ENCODE data around the gene IP6K2. TPM values are rescaled to one million over a fixed set of nuclear protein-coding genes. Genes with fewer than 3 reads are reported as not detected.
"Not testable (repeated sequence)": the region's sequence is repeated elsewhere in the genome, so short reads cannot be mapped to it uniquely, and the experiment has no call there.

IP6K2 gene
- total and polyA plus RNA-seq, 12 donors, result 44.9 to 185 (median 106) TPM

GRCh38 chr3:48727511-48727910 lies 10.5 kb upstream of the IP6K2 start:
- Histone ChIP-seq H3K36me3 (replicated peaks in 1 of 2) (no peaks in the 10 kb centered on the region), H3K27ac (no peak overlapping the region), H3K9me3 (replicated peaks in 1 of 3) (no peaks in the 10 kb centered on the region), H3K4me3 (no peak overlapping the region), H3K27me3 (no peaks in the 10 kb centered on the region), H3K4me1 (replicated peaks in 1 of 2) (no peaks in the 10 kb centered on the region)
- WGBS, 4 donors, result 93 to 96% (median 93%) methylated on average over 3 to 8 of the region's 8 CpGs
- TF ChIP-seq CTCF (IDR thresholded peaks at IDR 0.05), result no peak
- TF ChIP-seq POLR2A (IDR thresholded peaks at IDR 0.05), result no peak
- intact Hi-C loops (cut with DNase I), result no loop called here
- no peak for DNase-seq

- H3K27me3 ChIP-seq; H3K4me1 ChIP-seq (replicated peaks in 1 of 2); H3K36me3 ChIP-seq (replicated peaks in 1 of 2); DNase-seq; H3K9me3 ChIP-seq (replicated peaks in 1 of 3); H3K27ac ChIP-seq; H3K4me3 ChIP-seq; intact Hi-C loops (cut with DNase I): not testable (repeated sequence)
- WGBS, 4 donors, result 87 to 92% (median 90%) methylated on average over 8 of the region's 8 CpGs
Measured at GRCh38 chr3:48725185-48725855, 8.3 kb upstream of the IP6K2 start.

GRCh38 chr3:48723725-48724124 lies 6.7 kb upstream of the IP6K2 start:
- Histone ChIP-seq H3K27ac (no peak overlapping the region), H3K27me3 (no peaks in the 10 kb centered on the region), H3K4me3 (no peak overlapping the region), H3K36me3 (replicated peaks in 1 of 2) (no peaks in the 10 kb centered on the region), H3K4me1 (replicated peaks in 1 of 2) (no peaks in the 10 kb centered on the region), H3K9me3 (replicated peaks in 1 of 3) (no peaks in the 10 kb centered on the region)
- intact Hi-C loops (cut with DNase I), result no loop called here
- TF ChIP-seq CTCF (IDR thresholded peaks at IDR 0.05), result no peak
- no peak for TF ChIP-seq POLR2A (IDR thresholded peaks at IDR 0.05)
- no peak for DNase-seq
- 82 to 89% (median 85%) methylated on average over 7 of the region's 7 CpGs for WGBS, 4 donors

GRCh38 chr3:48723293-48723692 lies 6.3 kb upstream of the IP6K2 start:
- intact Hi-C loops (cut with DNase I); DNase-seq; H3K36me3 ChIP-seq (replicated peaks in 1 of 2): not testable (repeated sequence)

GRCh38 chr3:48716508-48716981 lies 476 bp downstream of the IP6K2 start:
- Histone ChIP-seq H3K9me3 (replicated peaks in 1 of 3) (no peaks in the 10 kb centered on the region), H3K36me3 (replicated peaks in 1 of 2) (peaks cover 0 to 28% of the 10 kb centered on the region in 2 donors), H3K4me3 (peak overlapping the region; percentile 50 to 74 (median 69)), H3K27me3 (no peaks in the 10 kb centered on the region), H3K27ac (peak overlapping the region; percentile 62 to 91 (median 81)), H3K4me1 (replicated peaks in 1 of 2) (peaks cover 13 to 40% of the 10 kb centered on the region in 2 donors)
- no peak for DNase-seq
- intact Hi-C loops (cut with DNase I), result no loop called here
- TF ChIP-seq CTCF (IDR thresholded peaks at IDR 0.05), result no peak
- TF ChIP-seq POLR2A (IDR thresholded peaks at IDR 0.05), result no peak
- 0 to 1% (median 1%) methylated on average over 6 to 16 of the region's 16 CpGs for WGBS, 4 donors

More at GRCh38 chr3:48723293-48723692, 6.3 kb upstream of the IP6K2 start:
- not testable (repeated sequence) for H3K4me1 ChIP-seq (replicated peaks in 1 of 2); H3K4me3 ChIP-seq; H3K27ac ChIP-seq; H3K9me3 ChIP-seq (replicated peaks in 1 of 3); H3K27me3 ChIP-seq
- 66 to 89% (median 73%) methylated on average over 3 of the region's 3 CpGs for WGBS, 4 donors
